Activated CD4-positive, alpha-beta T cell treated with anti-CD3 and anti-CD28 coated beads for 36 hours (primary cell): ENCODE measurements around the gene ASIC3. TPM values are rescaled to one million over a fixed set of nuclear protein-coding genes. Genes with fewer than 3 reads are reported as not detected.
"Not testable (repeated sequence)": the region's sequence is repeated elsewhere in the genome, so short reads cannot be mapped to it uniquely, and the experiment has no call there.

ENCODE experiments used
- ATAC-seq: fragments of 200-7000 bp; cut with Tn5 transposase; one replicate; pipeline ENCODE4 v1.10.0; 2021; ENCODE audit warnings: mild to moderate bottlenecking, moderate library complexity
- CTCF ChIA-PET: fragments of 350-600 bp; sonication (Branson Sonifier 250); formaldehyde crosslinking; loops from one replicate; lab custom pipeline; 2021; ENCODE audit warnings: antibody characterized with exemption; lab: Charles Lee
- POLR2A ChIA-PET: fragments of 350-600 bp; sonication (Branson Sonifier 250); formaldehyde crosslinking; loops from one replicate; lab custom pipeline; 2021; ENCODE audit warnings: antibody characterized with exemption, inconsistent platforms; lab: Charles Lee
- DNase-seq: peaks from one replicate; pipeline ENCODE4 v3.0.0-alpha.2; 2020
- H3K27ac Mint-ChIP-seq: one replicate; pipeline ENCODE4 v1.8.0; 2021; ENCODE audit warnings: mixed read lengths
- H3K27me3 Mint-ChIP-seq: one replicate; pipeline ENCODE4 v1.8.0; 2021; ENCODE audit warnings: mixed read lengths
- H3K36me3 Mint-ChIP-seq: one replicate; pipeline ENCODE4 v1.8.0; 2021; ENCODE audit warnings: low read depth, mixed read lengths
- H3K4me1 Mint-ChIP-seq: one replicate; pipeline ENCODE4 v1.8.0; 2021; ENCODE audit warnings: mixed read lengths
- H3K4me3 Mint-ChIP-seq: one replicate; pipeline ENCODE4 v1.8.0; 2021; ENCODE audit warnings: mild to moderate bottlenecking, moderate library complexity, mixed read lengths
- H3K9me3 Mint-ChIP-seq: one replicate; pipeline ENCODE4 v1.8.0; 2021; ENCODE audit warnings: low read depth, mixed read lengths
- intact Hi-C, 2 experiments: fragments of 100-400 bp; cut with DNase I in 1 of 2; cut with micrococcal nuclease in 1 of 2; formaldehyde crosslinking; loops; one replicate each; pipeline versions ENCODE4 v1.14.2 to v1.15.1; 2022 to 2024; cut with DNase I, micrococcal nuclease
- total RNA-seq, 2 experiments: library from RNA; stranded (reverse); gene quantifications; one replicate each; pipeline ENCODE4 v1.2.3, GENCODE V29; 2021

The ASIC3 gene
- total RNA-seq, 2 experiments from 2014 or later, result 5.5 to 6.7 TPM

DNA sequence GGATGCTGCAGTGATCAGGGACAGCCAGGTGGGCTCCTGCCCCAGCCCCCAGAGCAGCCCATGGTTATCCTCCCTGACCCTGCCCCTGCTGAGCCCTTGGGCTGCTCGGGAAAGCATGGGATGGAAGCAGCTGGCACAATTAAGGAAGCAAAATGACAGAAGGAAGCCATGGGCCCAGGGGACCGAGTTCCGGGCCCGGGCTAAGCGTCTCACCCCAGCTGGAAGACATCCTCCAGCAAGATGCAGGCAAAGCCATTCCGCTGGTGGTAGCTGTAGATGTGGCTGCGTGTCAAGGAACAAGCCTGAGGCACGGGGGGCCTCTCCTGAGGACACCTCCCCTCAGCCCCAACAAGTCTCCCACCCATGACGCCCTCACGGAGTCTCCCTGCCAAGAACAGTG lies 25.1 kb upstream of the ASIC3 start:
- Mint-ChIP-seq H3K4me1 (peaks cover 19% of the 10 kb centered on the region), H3K4me3 (no peak overlapping the region), H3K36me3 (no peaks in the 10 kb centered on the region), H3K27me3 (peaks cover 9% of the 10 kb centered on the region), H3K9me3 (no peaks in the 10 kb centered on the region), H3K27ac (no peak overlapping the region)
- ChIA-PET CTCF (no interaction called here), POLR2A (no interaction called here)
- DNase-seq (no peak), ATAC-seq (no peak)
- intact Hi-C loops, result no loop called here

DNA sequence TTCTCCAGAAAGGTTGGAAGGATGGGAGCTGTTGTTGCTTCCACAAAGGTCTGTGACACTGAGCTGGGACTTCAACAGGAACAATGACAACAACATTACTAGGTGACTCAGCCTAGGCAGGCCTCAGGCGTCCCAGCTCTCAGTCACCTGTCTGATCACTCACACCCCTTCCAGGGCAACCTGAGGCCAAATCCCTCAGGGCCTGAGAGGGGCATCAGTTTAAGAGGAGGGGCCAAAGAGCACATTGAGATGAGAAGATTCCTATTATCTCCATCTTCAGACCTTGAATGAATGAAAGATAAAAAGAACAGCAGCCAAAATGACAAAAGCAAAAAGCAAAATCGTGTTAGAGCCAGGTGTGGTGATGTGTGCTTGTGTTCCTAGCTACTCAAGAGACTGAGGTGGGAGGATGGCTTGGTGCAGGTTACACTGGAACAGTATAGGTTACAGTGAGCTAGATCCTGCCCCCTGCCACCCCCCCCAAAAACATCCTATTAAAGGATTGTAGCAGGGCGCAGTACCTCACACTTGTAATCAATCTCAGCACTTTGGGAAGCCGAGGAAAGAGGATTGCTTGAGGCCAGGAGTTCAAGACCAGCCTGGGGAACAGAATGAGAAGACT lies 23.8 kb upstream of the ASIC3 start, which contains the start of gene ATG9B:
TSS of gene ATG9B (minus strand) at position 60 of the 622 bp plus-strand sequence. CDS start 71 bp downstream, outside the sequence.
- Mint-ChIP-seq H3K4me1 (peaks cover 19% of the 10 kb centered on the region), H3K27me3 (peaks cover 8% of the 10 kb centered on the region), H3K9me3 (no peaks in the 10 kb centered on the region), H3K4me3 (no peak within 1 kb of the TSS), H3K36me3 (peaks cover 4% of the 10 kb centered on the region), H3K27ac (no peak within 1 kb of the TSS)
- ChIA-PET POLR2A (no interaction called here), CTCF (interaction anchor here (0.6 to 1.5 kb wide), 4 partner anchors 11 to 237 kb away, joined by 3 to 4 read pairs (median 4); partner anchors contain the start of gene FASTK)
- DNase-seq (peak; percentile 33), ATAC-seq (no peak)
- intact Hi-C loops, result loop anchor here in 1 of 2 experiments (5.0 kb wide), 1 partner anchor 608 kb away; no protein-coding TSS in a partner anchor

GRCh38 chr7:151025924-151026671 lies 22.2 kb upstream of the ASIC3 start:
- Mint-ChIP-seq H3K4me3 (no peak overlapping the region), H3K27ac (no peak overlapping the region), H3K27me3 (no peaks in the 10 kb centered on the region), H3K36me3 (peaks cover 5% of the 10 kb centered on the region), H3K4me1 (peaks cover 23% of the 10 kb centered on the region), H3K9me3 (no peaks in the 10 kb centered on the region)
- ChIA-PET POLR2A (interaction anchor here (0.5 kb wide), 1 partner anchor 15 kb away, joined by 6 read pairs; no protein-coding TSS in a partner anchor), CTCF (interaction anchor here (0.6 to 1.5 kb wide), 4 partner anchors 24 to 1242 kb away, joined by 3 to 4 read pairs (median 4); no protein-coding TSS in a partner anchor)
- intact Hi-C loops, result loop anchor here in 1 of 2 experiments (5.0 kb wide), 1 partner anchor 606 kb away; no protein-coding TSS in a partner anchor
- no peak for DNase-seq
- ATAC-seq, result no peak

DNA sequence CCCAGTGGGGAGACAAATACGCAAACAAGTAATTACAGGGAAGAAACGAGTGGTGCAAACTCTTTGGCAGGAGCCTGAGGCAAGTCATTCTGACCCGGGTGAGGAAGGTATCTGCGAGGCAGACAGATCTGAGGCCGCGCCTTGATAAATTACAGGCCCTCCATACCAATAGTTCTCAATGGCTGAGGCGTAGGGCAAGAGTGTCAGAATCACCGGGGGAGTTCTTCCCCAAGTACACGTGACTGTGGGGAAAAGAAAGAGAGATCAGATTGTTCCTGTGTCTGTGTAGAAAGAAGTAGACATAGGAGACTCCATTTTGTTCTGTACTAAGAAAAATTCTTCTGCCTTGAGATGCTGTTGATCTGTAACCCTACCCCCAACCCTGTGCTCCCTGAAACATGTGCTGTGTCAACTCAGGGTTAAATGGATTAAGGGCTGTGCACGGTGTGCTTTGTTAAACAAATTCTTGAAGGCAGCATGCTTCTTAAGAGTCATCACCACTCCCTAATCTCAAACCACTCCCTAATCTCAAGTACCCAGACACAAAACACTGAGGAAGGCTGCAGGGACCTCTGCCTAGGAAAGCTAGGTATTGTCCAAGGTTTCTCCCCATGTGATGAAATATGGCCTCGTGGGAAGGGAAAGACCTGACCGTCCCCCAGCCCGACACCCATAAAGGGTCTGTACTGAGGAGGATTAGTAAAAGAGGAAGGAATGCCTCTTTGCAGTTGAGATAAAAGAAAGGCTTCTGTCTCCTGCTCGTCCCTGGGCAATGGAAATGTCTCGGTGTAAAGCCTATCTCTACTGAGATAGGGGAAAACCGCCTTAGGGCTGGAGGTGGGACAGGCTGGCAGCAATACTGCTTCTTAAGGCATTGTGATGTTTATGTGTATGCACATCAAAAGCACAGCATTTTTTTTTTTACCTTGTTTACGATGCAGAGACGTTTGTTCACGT lies 21.3 kb upstream of the ASIC3 start:
- peak overlapping the region; percentile 97 for H3K4me3 Mint-ChIP-seq
- DNase-seq, H3K9me3 Mint-ChIP-seq, H3K36me3 Mint-ChIP-seq, POLR2A ChIA-PET, H3K27me3 Mint-ChIP-seq, ATAC-seq: not testable (repeated sequence)
- peak overlapping the region; percentile 95 for H3K27ac Mint-ChIP-seq
- H3K4me1 Mint-ChIP-seq, result peaks cover 23% of the 10 kb centered on the region
- CTCF ChIA-PET, result interaction anchor here (0.6 to 2.1 kb wide), 10 partner anchors 8 to 1243 kb away, joined by 3 to 26 read pairs (median 4); partner anchors contain the start of gene ABCF2
- intact Hi-C loops, result loop anchor here in 1 of 2 experiments (5.0 kb wide), 1 partner anchor 605 kb away; no protein-coding TSS in a partner anchor

DNA sequence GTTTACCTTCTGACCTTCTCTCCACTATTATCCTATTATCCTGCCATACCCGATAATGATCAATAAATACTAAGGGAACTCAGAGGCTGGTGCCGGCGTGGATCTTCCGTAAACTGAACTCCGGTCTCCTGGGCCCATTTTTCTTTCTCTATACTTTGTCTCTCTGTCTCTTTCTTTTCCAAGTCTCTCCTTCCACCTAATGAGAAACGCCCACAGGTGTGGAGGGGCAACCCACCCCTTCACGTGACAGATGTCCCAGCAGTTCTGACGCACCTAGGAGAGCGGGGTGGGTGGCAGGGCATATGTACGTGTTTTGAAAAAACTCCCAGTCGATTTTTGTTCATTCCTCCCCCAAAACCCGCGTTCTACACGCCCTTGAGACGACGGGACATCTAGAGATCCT lies 20.6 kb upstream of the ASIC3 start:
- peak overlapping the region; percentile 97 for H3K4me3 Mint-ChIP-seq
- not testable (repeated sequence) for H3K9me3 Mint-ChIP-seq, H3K36me3 Mint-ChIP-seq, H3K27me3 Mint-ChIP-seq, DNase-seq
- intact Hi-C loops, result loop anchor here (1.0 to 5.0 kb wide), 13 partner anchors 9 to 1189 kb away; partner anchors contain the start of genes ABCF2 (in 1 of the 2), FASTK (in 1 of the 2), NUB1 (in 1 of the 2) and TMUB1 (in 1 of the 2)
- peak overlapping the region; percentile 95 for H3K27ac Mint-ChIP-seq
- peaks cover 23% of the 10 kb centered on the region for H3K4me1 Mint-ChIP-seq
- peak; percentile 2 for ATAC-seq
- ChIA-PET POLR2A (interaction anchor here (0.6 kb wide), 1 partner anchor 9 kb away, joined by 3 read pairs; no protein-coding TSS in a partner anchor), CTCF (interaction anchor here (0.6 to 2.5 kb wide), 14 partner anchors 8 to 199 kb away, joined by 3 to 26 read pairs (median 4); partner anchors contain the start of gene ABCF2)

DNA sequence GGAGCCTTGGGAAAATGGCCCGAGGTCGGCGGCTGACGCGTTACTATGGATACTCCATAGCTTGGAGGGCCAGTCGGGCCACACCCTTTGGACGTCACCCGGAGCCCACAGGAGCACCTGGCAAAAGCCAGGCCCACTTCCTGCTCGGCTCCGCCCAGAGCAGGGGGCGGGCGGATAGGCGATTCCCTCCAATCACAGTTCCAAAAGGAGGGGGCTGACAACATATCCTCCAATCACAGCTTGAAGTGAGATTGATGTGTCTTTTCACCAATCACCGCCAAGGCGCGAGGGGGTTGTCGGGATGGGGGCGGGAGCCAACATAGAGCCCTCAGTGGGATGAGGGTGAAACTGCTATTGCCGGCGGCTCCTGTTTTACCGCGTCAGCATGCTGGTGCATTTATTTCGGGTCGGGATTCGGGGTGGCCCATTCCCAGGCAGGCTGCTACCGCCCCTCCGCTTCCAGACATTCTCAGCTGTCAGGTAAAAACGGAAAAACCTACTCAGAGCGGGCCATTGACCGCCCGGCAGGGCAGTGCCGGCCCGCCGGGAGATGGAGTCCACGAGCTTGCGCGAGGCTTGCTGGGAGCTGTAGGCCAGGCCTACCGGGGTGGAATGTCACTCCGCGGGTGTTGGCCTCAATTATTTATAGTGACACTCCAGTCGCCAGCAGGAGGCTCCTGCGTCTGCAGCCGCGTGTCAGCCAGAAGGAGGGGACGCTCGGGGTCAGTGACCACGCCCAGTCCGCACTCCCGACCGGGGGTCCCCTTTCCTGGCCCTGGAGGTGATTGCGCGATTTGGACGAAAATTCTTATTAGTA lies 20.0 kb upstream of the ASIC3 start, which contains the start of gene ABCB8:
TSS of gene ABCB8 (plus strand) at position 320 of the 817 bp plus-strand sequence. CDS start at position 386, 66 bp downstream.
- no peaks in the 10 kb centered on the region for H3K27me3 Mint-ChIP-seq
- H3K9me3 Mint-ChIP-seq, result no peaks in the 10 kb centered on the region
- ATAC-seq (peak; percentile 95), DNase-seq (peak; percentile 99)
- peaks cover 7% of the 10 kb centered on the region for H3K36me3 Mint-ChIP-seq
- ChIA-PET CTCF (interaction anchor here (0.6 to 2.5 kb wide), 18 partner anchors 9 to 514 kb away, joined by 3 to 26 read pairs (median 4); partner anchors contain the start of genes ABCF2 and GIMAP7), POLR2A (interaction anchor here (0.6 to 1.0 kb wide), 2 partner anchors 10 to 14 kb away, joined by 3 to 4 read pairs; no protein-coding TSS in a partner anchor)
- peaks cover 23% of the 10 kb centered on the region for H3K4me1 Mint-ChIP-seq
- intact Hi-C loops, result loop anchor here (1.0 to 5.0 kb wide), 13 partner anchors 10 to 1190 kb away; partner anchors contain the start of genes ABCF2 (in 1 of the 2), FASTK (in 1 of the 2), NUB1 (in 1 of the 2) and TMUB1 (in 1 of the 2)
- peak within 1 kb of the TSS; percentile 95 for H3K27ac Mint-ChIP-seq
- H3K4me3 Mint-ChIP-seq, result peak within 1 kb of the TSS; percentile 97

- ChIA-PET CTCF (interaction anchor here (0.6 to 2.5 kb wide), 15 partner anchors 10 to 515 kb away, joined by 3 to 26 read pairs (median 4); partner anchors contain the start of gene GIMAP7), POLR2A (interaction anchor here (1.0 kb wide), 1 partner anchor 15 kb away, joined by 4 read pairs; no protein-coding TSS in a partner anchor)
- ATAC-seq, result no peak
- Mint-ChIP-seq H3K4me3 (peak overlapping the region; percentile 97), H3K36me3 (peaks cover 7% of the 10 kb centered on the region), H3K27ac (peak overlapping the region; percentile 95), H3K9me3 (no peaks in the 10 kb centered on the region), H3K27me3 (no peaks in the 10 kb centered on the region), H3K4me1 (peaks cover 23% of the 10 kb centered on the region)
- no peak for DNase-seq
- intact Hi-C loops, result loop anchor here (1.0 to 5.0 kb wide), 13 partner anchors 10 to 1191 kb away; partner anchors contain the start of genes ABCF2 (in 1 of the 2), FASTK (in 1 of the 2), NUB1 (in 1 of the 2) and TMUB1 (in 1 of the 2)
Measured at GRCh38 chr7:151028948-151029501, 19.3 kb upstream of the ASIC3 start.

GRCh38 chr7:151031011-151031410 lies 17.3 kb upstream of the ASIC3 start:
- ATAC-seq (no peak), DNase-seq (no peak)
- Mint-ChIP-seq H3K4me3 (no peak overlapping the region), H3K4me1 (peaks cover 23% of the 10 kb centered on the region), H3K36me3 (peaks cover 10% of the 10 kb centered on the region), H3K9me3 (no peaks in the 10 kb centered on the region), H3K27me3 (no peaks in the 10 kb centered on the region), H3K27ac (no peak overlapping the region)
- intact Hi-C loops, result no loop called here
- ChIA-PET POLR2A (no interaction called here), CTCF (interaction anchor here (1.0 to 1.1 kb wide), 2 partner anchors 79 to 215 kb away, joined by 3 to 4 read pairs; no protein-coding TSS in a partner anchor)
